PC-9 (cell line): Measurements from ENCODE around the gene DPH5.

Source experiments
- EZH2 ChIP-seq: fragments of 200-600 bp; sonication (generic); IDR thresholded peaks from 2 replicates; pipeline ENCODE4 v1.8.0; 2017; ENCODE audit warnings: antibody characterized with exemption, low read depth
- TF ChIP-seq, protein P1 (sequence below): fragments of 200-600 bp; sonication (generic); conservative IDR thresholded peaks from 2 replicates; pipeline ENCODE4 v1.6.1; 2017; ENCODE audit warnings: mixed run types, antibody characterized with exemption, mild to moderate bottlenecking, moderate library complexity

DNA sequence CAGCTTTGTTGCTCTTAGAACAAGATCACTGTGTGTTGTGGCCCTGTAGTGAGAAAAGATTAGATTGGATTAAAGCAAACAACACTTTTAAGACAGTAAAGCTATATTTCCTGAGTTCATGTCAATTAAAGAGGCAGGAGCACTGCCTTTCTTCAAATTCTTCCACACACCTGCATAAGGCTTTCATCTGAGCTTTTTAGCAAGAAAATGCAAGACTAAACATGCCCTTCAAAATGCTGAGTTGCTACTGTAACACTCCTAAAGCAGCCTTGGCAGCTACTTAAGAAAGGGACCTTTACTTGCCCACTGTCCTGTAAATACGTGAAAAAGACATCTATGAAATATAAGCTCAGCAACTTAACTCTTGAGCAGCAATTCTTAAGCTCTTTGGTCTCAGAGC lies 11.8 kb downstream of the DPH5 start:
- TF ChIP-seq EZH2, result no peak
- TF ChIP-seq, protein P1, sequence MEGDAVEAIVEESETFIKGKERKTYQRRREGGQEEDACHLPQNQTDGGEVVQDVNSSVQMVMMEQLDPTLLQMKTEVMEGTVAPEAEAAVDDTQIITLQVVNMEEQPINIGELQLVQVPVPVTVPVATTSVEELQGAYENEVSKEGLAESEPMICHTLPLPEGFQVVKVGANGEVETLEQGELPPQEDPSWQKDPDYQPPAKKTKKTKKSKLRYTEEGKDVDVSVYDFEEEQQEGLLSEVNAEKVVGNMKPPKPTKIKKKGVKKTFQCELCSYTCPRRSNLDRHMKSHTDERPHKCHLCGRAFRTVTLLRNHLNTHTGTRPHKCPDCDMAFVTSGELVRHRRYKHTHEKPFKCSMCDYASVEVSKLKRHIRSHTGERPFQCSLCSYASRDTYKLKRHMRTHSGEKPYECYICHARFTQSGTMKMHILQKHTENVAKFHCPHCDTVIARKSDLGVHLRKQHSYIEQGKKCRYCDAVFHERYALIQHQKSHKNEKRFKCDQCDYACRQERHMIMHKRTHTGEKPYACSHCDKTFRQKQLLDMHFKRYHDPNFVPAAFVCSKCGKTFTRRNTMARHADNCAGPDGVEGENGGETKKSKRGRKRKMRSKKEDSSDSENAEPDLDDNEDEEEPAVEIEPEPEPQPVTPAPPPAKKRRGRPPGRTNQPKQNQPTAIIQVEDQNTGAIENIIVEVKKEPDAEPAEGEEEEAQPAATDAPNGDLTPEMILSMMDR, result no peak
